ENCODE data around the gene MRPL9. TPM values are rescaled to one million over a fixed set of nuclear protein-coding genes. Genes with fewer than 3 reads are reported as not detected.
A peak's percentile ranks its signal among the peaks of the same experiment; 100 is the strongest.

MRPL9 gene
- total and polyA plus RNA-seq, 2 donors (not counting 1 experiment from before 2014, with no cell fraction given), result 65.5 to 84.6 TPM

GRCh38 chr1:151760597-151761385 lies 2.5 kb downstream of the MRPL9 start:
- Histone ChIP-seq H3K4me2 (replicated peaks; ENCODE audit: low read depth, low read length, poor library complexity, severe bottlenecking) (no peak overlapping the region), H3K27ac (ENCODE audit: low read length in 2 of 2) (no peak overlapping the region), H3K4me3 (ENCODE audit: control extremely low read depth in 1 of 5, extremely low read depth in 1 of 5, insufficient read depth in 1 of 5, low read depth in 2 of 5, low read length in 4 of 5) (no peak overlapping the region), H3K4me1 (ENCODE audit: control insufficient read depth in 2 of 2, insufficient read depth in 2 of 2, low read length in 2 of 2) (peaks cover 14 to 15% of the 10 kb centered on the region in 2 donors), H3K79me2 (ENCODE audit: control insufficient read depth, insufficient read depth, low read length) (no peaks in the 10 kb centered on the region), H3K36me3 (replicated peaks in 1 of 2; ENCODE audit: control extremely low read depth in 1 of 2, control insufficient read depth in 1 of 2, extremely low read depth in 1 of 2, insufficient read depth in 2 of 2, low read length in 1 of 2) (peaks cover 0 to 31% of the 10 kb centered on the region in 2 experiments), H3K9me3 (ENCODE audit: control extremely low read depth in 1 of 3, control insufficient read depth in 2 of 3, insufficient read depth in 1 of 3, low read length in 2 of 3) (no peaks in the 10 kb centered on the region), H4K20me1 (ENCODE audit: control insufficient read depth, insufficient read depth, low read length, poor library complexity, severe bottlenecking) (no peaks in the 10 kb centered on the region), H3K27me3 (replicated peaks in 1 of 4; ENCODE audit: control extremely low read depth in 1 of 4, control insufficient read depth in 3 of 4, insufficient read depth in 4 of 4, low read length in 3 of 4) (no peaks in the 10 kb centered on the region), H3K9ac (ENCODE audit: low read length) (no peak overlapping the region), H2AFZ (ENCODE audit: insufficient read depth, low read depth, low read length, poor library complexity, severe bottlenecking) (no peak overlapping the region)
- CTCF ChIA-PET, result no interaction called here
- ATAC-seq (ENCODE audit: low read depth) (no peak), DNase-seq (no peak)
- POLR2A ChIA-PET, result interaction anchor here (0.7 kb wide), 1 partner anchor 148 kb away, joined by 4 read pairs; no protein-coding TSS in a partner anchor
- H3K27me3 Mint-ChIP-seq, result no peaks in the 10 kb centered on the region
- peak overlapping the region; percentile 35 for H3K4me3 Mint-ChIP-seq
- WGBS (ENCODE audit: insufficient coverage), result 100% methylated on average over 3 of the region's 7 CpGs
- H3K27ac Mint-ChIP-seq, result no peak overlapping the region
- intact Hi-C loops (cut with micrococcal nuclease), result no loop called here
- no peak for TF ChIP-seq EZH2 (IDR thresholded peaks at IDR 0.05; ENCODE audit: borderline replicate concordance, insufficient read depth, low read depth, low read length, poor library complexity, severe bottlenecking)
- TF ChIP-seq, protein P1, sequence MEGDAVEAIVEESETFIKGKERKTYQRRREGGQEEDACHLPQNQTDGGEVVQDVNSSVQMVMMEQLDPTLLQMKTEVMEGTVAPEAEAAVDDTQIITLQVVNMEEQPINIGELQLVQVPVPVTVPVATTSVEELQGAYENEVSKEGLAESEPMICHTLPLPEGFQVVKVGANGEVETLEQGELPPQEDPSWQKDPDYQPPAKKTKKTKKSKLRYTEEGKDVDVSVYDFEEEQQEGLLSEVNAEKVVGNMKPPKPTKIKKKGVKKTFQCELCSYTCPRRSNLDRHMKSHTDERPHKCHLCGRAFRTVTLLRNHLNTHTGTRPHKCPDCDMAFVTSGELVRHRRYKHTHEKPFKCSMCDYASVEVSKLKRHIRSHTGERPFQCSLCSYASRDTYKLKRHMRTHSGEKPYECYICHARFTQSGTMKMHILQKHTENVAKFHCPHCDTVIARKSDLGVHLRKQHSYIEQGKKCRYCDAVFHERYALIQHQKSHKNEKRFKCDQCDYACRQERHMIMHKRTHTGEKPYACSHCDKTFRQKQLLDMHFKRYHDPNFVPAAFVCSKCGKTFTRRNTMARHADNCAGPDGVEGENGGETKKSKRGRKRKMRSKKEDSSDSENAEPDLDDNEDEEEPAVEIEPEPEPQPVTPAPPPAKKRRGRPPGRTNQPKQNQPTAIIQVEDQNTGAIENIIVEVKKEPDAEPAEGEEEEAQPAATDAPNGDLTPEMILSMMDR (IDR thresholded peaks at IDR 0.05), result no peak
- H3K9me3 Mint-ChIP-seq (ENCODE audit: insufficient read depth), result no peaks in the 10 kb centered on the region
- peaks cover 21% of the 10 kb centered on the region for H3K4me1 Mint-ChIP-seq

DNA sequence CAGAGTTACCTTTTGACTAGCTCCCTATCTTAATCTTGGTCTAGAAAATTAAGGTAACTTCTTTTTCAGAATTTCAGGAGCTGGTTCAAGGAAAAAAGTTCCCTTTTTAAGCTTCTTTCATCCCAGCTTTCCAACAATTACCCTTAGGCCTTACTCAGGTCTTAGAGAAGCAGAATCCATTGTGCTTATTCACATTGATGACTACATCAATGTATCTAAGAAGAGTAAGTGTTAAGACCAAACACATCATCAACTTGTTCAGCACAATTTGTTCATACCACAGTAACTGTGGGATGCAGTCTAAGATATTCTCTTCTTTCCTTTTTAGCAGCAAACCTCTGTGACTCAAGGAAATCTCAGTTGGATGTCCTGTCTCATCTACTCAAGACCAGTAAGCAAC lies 4.1 kb downstream of the MRPL9 start:
- Histone ChIP-seq H3K36me3 (replicated peaks in 1 of 2; ENCODE audit: control extremely low read depth in 1 of 2, control insufficient read depth in 1 of 2, extremely low read depth in 1 of 2, insufficient read depth in 2 of 2, low read length in 1 of 2) (peaks cover 0 to 31% of the 10 kb centered on the region in 2 experiments), H3K9ac (ENCODE audit: low read length) (no peak overlapping the region), H2AFZ (ENCODE audit: insufficient read depth, low read depth, low read length, poor library complexity, severe bottlenecking) (no peak overlapping the region), H3K79me2 (ENCODE audit: control insufficient read depth, insufficient read depth, low read length) (no peaks in the 10 kb centered on the region), H3K4me3 (ENCODE audit: control extremely low read depth in 1 of 5, extremely low read depth in 1 of 5, insufficient read depth in 1 of 5, low read depth in 2 of 5, low read length in 4 of 5) (no peak overlapping the region), H4K20me1 (ENCODE audit: control insufficient read depth, insufficient read depth, low read length, poor library complexity, severe bottlenecking) (no peaks in the 10 kb centered on the region), H3K27ac (ENCODE audit: low read length in 2 of 2) (no peak overlapping the region), H3K27me3 (replicated peaks in 1 of 4; ENCODE audit: control extremely low read depth in 1 of 4, control insufficient read depth in 3 of 4, insufficient read depth in 4 of 4, low read length in 3 of 4) (no peaks in the 10 kb centered on the region), H3K4me1 (ENCODE audit: control insufficient read depth in 2 of 2, insufficient read depth in 2 of 2, low read length in 2 of 2) (peaks cover 13 to 14% of the 10 kb centered on the region in 2 donors), H3K4me2 (replicated peaks; ENCODE audit: low read depth, low read length, poor library complexity, severe bottlenecking) (no peak overlapping the region), H3K9me3 (ENCODE audit: control extremely low read depth in 1 of 3, control insufficient read depth in 2 of 3, insufficient read depth in 1 of 3, low read length in 2 of 3) (no peaks in the 10 kb centered on the region)
- no peak overlapping the region for H3K4me3 Mint-ChIP-seq
- ChIA-PET CTCF (interaction anchor here (0.9 kb wide), 1 partner anchor 30 kb away, joined by 4 read pairs; no protein-coding TSS in a partner anchor), POLR2A (no interaction called here)
- DNase-seq (no peak), ATAC-seq (ENCODE audit: low read depth) (no peak)
- intact Hi-C loops (cut with micrococcal nuclease), result no loop called here
- H3K9me3 Mint-ChIP-seq (ENCODE audit: insufficient read depth), result no peaks in the 10 kb centered on the region
- peaks cover 19% of the 10 kb centered on the region for H3K4me1 Mint-ChIP-seq
- TF ChIP-seq, protein P1 (IDR thresholded peaks at IDR 0.05), result no peak
- TF ChIP-seq EZH2 (IDR thresholded peaks at IDR 0.05; ENCODE audit: borderline replicate concordance, insufficient read depth, low read depth, low read length, poor library complexity, severe bottlenecking), result no peak
- no peak overlapping the region for H3K27ac Mint-ChIP-seq
- no peaks in the 10 kb centered on the region for H3K27me3 Mint-ChIP-seq
